Heart left ventricle (tissue), 13 donors: ENCODE measurements around the gene LRRC70.

Experiments
- CTCF ChIP-seq, 12 donors: fragments of 200-600 bp; sonication (generic) in 4 of 12; IDR thresholded peaks; one replicate each; pipeline versions ENCODE4 v1.5.0 to v1.8.0; 2018 to 2022; ENCODE audit warnings: antibody characterized with exemption in 12 of 12, mild to moderate bottlenecking in 5 of 12
- POLR2A ChIP-seq, 2 donors: fragments of 450-650 bp; IDR thresholded peaks; one replicate each; pipeline ENCODE4 v1.6.1; 2017; ENCODE audit warnings: antibody characterized with exemption in 2 of 2, mild to moderate bottlenecking in 2 of 2, moderate library complexity in 2 of 2
- donor health status: ischemic (EF 13 %, LVEDD 7.1; RV severe dilation, severe dysfunction).
- donor health status: DM: no; HTN: yes; CAD: no.
- donor health status: DM: no; HTN: no; CAD: no.
- donor health status: ischemic (EF 25% LVEDD 6.9; RV normal size, moderate dysfunction).
- donor health status: ischemic (EF 25% LVEDD 5.7; RV mildly dilated, moderate dysfunction).
- donor health status: ischemic (EF 35%, LVEDD 5.7; RV mildly dilated, moderate dysfunction).
- donor health status: nonischemic (EF 11% LVEDD 7.7; RV severe dilation, severe dysfunction).
- donor health status: DM: yes; HTN: yes; CAD: no.
- donor health status: PGD.
- donor health status: ischemic (EF 29% LVEDD 5.4; RV normal size, mild dysfunction).
- donor health status: nonischemic (EF 23%, LVEDD 6.1; RV moderate dilation, normal function).

- TF ChIP-seq CTCF (IDR thresholded peaks at IDR 0.05) (no peak), POLR2A (IDR thresholded peaks at IDR 0.05) (no peak)
Observed at GRCh38 chr5:62596096-62596495, 17.5 kb downstream of the LRRC70 start.
